Thyroid gland (tissue), 4 donors: ENCODE measurements around the gene CPA5.

Experiments
- CTCF ChIP-seq, 6 experiments: fragments of 200-600 bp in 3 of 6; fragments of 450-650 bp in 3 of 6; sonication (generic) in 3 of 6; IDR thresholded peaks; one replicate each; pipeline ENCODE4 v1.5.1; 2016 to 2019; ENCODE audit warnings: antibody characterized with exemption in 6 of 6, mild to moderate bottlenecking in 2 of 6, inconsistent platforms in 1 of 6, moderate library complexity in 1 of 6
- POLR2A ChIP-seq, 2 donors: fragments of 450-650 bp; IDR thresholded peaks; one replicate each; pipeline ENCODE4 v1.6.1; 2017; ENCODE audit warnings: antibody characterized with exemption in 2 of 2, mild to moderate bottlenecking in 2 of 2, moderate library complexity in 1 of 2

- TF ChIP-seq CTCF (IDR thresholded peaks at IDR 0.05) (no peak), POLR2A (IDR thresholded peaks at IDR 0.05) (no peak)
Observed at GRCh38 chr7:130297628-130298543, 46.7 kb upstream of the CPA5 start.
